HG03095 (cell line): ENCODE results near the gene INTS11.

ENCODE experiments used
- ATAC-seq: cut with Tn5 transposase; IDR thresholded peaks from one replicate; pipeline ENCODE4 v1.9.1; 2021; ENCODE audit warnings: moderate library complexity; ENCODE audit not compliant: unreplicated experiment

The INTS11 gene

DNA sequence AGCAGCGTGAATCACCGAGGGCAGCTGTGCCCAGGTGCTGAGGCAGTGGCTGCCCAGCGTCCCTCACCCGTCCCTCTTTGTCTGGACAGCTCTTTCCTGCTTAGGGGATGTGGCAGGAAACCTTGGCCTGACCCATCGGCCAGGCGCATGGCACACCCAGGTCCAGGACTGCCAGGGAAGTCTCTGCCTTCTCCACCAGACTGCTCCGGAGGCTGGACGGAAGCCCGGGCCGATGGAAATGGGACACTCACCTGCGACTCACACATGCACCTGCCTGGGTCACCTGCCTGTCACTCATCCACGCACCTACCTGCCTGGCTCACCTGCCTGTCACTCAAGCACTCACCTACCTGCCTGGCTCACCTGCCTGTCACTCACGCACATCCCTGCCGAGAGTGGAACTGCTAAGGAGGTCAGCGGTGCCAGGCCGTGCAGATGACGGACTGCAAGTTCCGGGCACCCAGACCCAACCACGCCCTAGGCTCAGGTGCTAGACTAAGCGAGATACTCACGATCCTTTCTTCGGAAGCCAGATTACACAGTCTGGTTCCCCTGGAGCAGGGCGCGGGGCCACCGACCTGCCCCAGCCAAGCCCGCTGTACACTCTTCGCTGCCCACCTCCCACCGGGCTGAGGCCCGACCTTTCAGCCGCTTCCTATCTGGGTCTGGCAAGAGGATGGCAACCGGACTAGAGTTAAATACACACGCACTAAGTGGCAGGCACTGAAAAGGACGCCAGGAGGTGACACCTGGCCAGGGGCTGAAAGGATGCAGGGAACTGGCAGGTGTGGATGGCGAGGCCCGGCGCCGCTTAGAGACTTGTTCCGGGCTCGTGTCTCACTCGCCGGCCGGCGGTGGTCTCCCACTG is 51.9 kb downstream of the INTS11 start:
- no peak for ATAC-seq

DNA sequence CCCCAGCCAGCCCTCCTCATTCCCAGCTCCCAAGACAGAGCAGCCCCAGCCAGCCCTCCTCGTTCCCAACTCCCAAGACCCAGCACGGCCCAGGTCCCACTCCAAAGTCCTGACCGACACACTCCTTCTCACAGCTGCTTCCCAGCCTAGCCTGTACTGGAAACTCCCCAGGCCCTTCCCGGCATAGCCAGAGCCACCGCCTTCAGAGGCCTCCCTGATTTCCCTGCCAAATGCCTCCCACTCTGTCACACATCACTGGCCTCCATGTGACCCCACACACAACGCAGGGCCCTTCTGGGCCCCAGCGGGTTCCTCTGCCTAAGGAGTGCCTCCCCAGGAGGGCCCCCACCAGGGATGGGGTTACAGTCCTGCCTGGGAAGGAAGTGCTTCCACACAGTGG is 53.6 kb downstream of the INTS11 start:
- no peak for ATAC-seq

DNA sequence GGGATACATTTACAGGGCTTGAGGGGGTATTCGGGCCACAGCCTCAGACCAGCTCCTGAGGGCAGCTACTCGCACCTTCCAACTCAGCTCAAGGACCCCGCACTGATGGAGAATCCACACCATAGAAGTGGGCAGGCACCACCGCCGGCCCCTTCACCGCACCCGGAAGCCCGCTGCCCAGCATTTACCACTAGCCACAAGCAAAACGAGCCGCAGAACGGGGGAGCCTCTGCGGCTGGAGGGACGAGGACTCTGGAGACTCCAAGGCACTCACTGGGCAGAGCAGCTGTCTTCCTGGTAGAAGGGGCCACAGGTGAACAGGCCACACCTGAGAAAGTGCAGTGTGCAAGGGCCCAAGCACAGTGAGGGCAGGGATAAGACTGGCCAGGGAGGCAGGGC is 56.2 kb downstream of the INTS11 start:
- ATAC-seq, result no peak

DNA sequence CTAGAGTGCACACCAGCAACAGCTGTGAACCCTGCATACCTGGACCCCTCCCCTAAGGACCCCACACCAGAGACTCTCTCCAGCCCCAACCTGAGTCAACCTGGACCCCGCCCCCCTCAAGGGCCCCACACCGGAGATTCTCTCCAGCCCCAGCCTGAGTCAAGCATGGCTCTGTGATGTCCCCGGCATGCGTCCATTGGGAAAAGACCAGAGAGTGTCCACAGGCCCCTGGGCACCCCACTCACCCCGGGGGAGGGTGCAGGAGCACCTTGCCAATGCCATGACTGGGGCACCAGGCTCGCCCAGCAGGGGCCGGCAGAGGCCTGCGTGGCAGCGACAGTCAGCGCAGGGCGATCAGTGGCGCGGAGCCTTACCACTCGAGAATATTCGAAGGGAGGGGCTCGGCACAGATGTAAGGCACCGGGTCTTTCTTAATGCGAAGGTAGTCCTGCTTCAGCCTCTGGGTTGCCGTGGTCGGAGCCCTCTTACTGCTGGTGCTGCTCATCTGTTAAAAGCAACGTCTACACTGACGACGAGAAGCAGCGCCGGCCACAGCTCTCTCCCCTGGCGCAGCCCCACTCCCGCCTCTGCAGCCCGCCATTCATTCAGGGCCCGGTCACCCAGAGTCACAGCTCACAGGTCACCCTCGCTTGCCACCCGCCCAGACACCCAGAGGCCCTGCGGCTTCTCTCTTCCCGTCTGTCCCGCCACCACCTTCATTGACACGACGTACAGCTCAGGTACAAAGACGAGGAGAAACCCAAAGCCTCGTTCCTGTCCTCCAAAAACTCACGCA is 56.8 kb downstream of the INTS11 start:
- ATAC-seq, result no peak

DNA sequence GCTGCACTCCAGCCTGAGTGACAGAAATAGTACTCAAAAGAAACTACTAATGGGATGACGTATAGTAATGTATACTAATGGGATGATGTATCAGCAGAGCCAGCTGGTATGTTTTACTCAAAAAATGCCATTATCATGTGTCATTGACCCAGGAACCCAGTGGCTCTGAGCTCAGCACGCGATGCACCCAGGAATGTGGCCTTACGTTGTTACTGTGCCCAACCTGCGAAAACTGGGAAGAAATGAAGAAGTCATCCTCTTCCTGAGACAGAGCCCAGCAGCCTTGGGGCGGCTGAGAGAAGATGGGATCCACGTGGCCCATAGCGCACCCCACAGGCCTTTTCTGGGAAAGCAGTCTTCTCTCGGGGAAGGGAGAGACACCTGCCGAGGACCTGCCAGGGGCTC is 59.6 kb downstream of the INTS11 start:
- no peak for ATAC-seq

DNA sequence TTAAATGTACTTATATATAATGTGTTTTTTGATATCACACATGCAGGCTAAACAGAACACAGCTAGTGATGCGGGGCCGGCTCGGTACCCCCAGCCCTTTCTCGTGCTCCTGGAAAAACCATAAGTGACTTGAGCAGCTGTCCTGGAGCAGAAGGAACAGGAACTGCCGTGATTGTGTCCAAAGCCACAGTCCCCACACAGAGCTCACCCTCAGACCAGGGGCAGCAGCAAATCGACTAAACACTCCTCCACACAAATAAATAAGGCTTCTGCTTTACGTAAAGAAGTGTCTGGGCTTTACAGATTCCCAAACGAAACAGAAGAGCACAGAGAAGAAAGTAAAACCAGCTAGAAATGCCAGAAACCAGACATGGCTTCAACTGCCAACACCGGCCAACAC is 60.4 kb downstream of the INTS11 start:
- ATAC-seq, result no peak

DNA sequence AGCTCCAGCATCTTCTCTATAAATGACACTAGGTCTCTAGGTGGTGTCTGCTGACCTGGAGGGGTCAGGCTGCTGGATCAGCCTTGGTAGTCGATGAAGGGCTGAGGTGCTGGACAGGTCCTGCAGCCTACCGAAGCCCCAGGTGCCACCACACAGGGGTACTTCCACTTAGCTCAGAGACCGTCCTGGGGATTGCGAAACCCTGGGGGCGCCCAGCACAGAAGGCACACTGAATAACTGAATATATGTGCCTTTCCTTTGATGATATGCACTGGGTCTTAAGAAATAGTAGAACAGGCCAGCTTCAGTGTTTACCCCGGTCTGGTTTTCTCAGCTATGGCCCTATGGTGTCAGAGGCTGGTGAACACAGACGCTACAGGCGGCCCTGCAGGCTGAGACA is 61.7 kb downstream of the INTS11 start:
- ATAC-seq, result no peak

DNA sequence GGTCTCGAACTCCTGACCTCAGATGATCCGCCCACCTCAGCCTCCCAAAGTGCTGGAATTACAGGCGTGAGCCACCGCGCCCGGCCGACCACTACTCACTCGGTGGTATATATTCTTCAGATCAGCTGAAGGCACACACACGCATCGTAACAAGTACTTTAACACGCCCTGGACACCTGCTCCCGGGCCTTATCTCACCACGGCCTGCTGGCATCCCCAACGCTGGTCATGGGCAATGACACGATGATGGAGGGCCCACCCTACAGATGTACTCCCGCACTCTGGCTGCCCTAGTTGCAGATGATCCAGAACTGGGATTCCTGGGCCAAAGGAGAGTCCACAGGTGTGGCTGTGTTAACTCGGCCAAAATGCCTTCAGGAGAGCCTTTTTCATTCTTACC is 62.4 kb downstream of the INTS11 start:
- ATAC-seq, result no peak
